ENCODE measurements around the gene SKI.

SKI gene

GRCh38 chr1:2208309-2209239 lies 19.5 kb upstream of the SKI start:
- DNase-seq, result no peak

GRCh38 chr1:2209400-2210083 lies 18.6 kb upstream of the SKI start:
- DNase-seq, result no peak

- DNase-seq, result no peak
These were observed 17.9 kb upstream of the SKI start for GRCh38 chr1:2210084-2210653.

- DNase-seq, result no peak
These were observed 17.3 kb upstream of the SKI start for GRCh38 chr1:2210786-2211185.

GRCh38 chr1:2212274-2212531 lies 15.9 kb upstream of the SKI start:
- no peak for DNase-seq

GRCh38 chr1:2212532-2213491 lies 15.3 kb upstream of the SKI start:
- peak; percentile 36 to 92 (median 75) for DNase-seq

GRCh38 chr1:2213576-2214505 lies 14.3 kb upstream of the SKI start:
- DNase-seq, result peak in 42 of 56 donors; percentile 20 to 84 (median 58)

GRCh38 chr1:2214541-2215241 lies 13.4 kb upstream of the SKI start:
- DNase-seq, result peak in 25 of 56 donors; percentile 14 to 73 (median 43)

GRCh38 chr1:2215329-2215728 lies 12.8 kb upstream of the SKI start:
- DNase-seq, result no peak

- DNase-seq, result no peak
These were observed 12.0 kb upstream of the SKI start for GRCh38 chr1:2215909-2216766.

- DNase-seq, result no peak
These were observed 11.4 kb upstream of the SKI start for GRCh38 chr1:2216767-2217058.

- DNase-seq, result no peak
These were observed 6.8 kb upstream of the SKI start for GRCh38 chr1:2221271-2221670.

- DNase-seq, result peak in 1 of 56 donors; percentile 23
These were observed 3.9 kb upstream of the SKI start for GRCh38 chr1:2224170-2224584.

GRCh38 chr1:2224631-2225428 lies 3.3 kb upstream of the SKI start:
- DNase-seq, result no peak

- peak in 1 of 56 donors; percentile 39 for DNase-seq
These were observed 1.4 kb upstream of the SKI start for GRCh38 chr1:2226525-2227345.

GRCh38 chr1:2227346-2228156 lies 568 bp upstream of the SKI start:
- DNase-seq, result peak in 55 of 56 donors; percentile 55 to 97 (median 92)

Measured in nucleus accumbens (tissue), 56 donors.